IMR-90 (cell line): Measurements from ENCODE around the gene EID3. TPM values are rescaled to one million over a fixed set of nuclear protein-coding genes. Genes with fewer than 3 reads are reported as not detected.

Experiments
- ATAC-seq: fragments of 200-7000 bp; cut with Tn5 transposase; 2 replicates; pipeline ENCODE4 v1.9.1; 2020; ENCODE audit warnings: low read depth, mild to moderate bottlenecking, moderate library complexity
- BruUV-seq: library from RNA; stranded (reverse); fragments of 400-500 nt; replicated peaks from 2 replicates; lab custom pipeline; 2021; lab: Mats Ljungman, UMichigan
- CTCF ChIA-PET: fragments of 300-600 bp; formaldehyde crosslinking; extraction: SDS; loops from one replicate; lab custom pipeline; 2021; ENCODE audit warnings: antibody characterized with exemption; lab: Yijun Ruan, JAX
- POLR2A ChIA-PET: fragments of 300-600 bp; sonication (Branson Sonifier 250); formaldehyde crosslinking; loops from one replicate; lab custom pipeline; 2022; ENCODE audit warnings: antibody characterized with exemption; ENCODE audit not compliant: unreplicated experiment; lab: Charles Lee
- DNase-seq: peaks from one replicate; pipeline ENCODE4 v3.0.0; 2013
- H2AFZ ChIP-seq: replicated peaks from 2 replicates; pipeline ENCODE3; 2013; ENCODE audit warnings: low read length, mild to moderate bottlenecking; ENCODE audit not compliant: poor library complexity
- H2AK5ac ChIP-seq: 2 replicates; pipeline ENCODE4 v1.6.1; 2013; ENCODE audit warnings: low read depth, low read length, inconsistent platforms
- H2AK9ac ChIP-seq: replicated peaks from 2 replicates; pipeline ENCODE3; 2013; ENCODE audit warnings: mild to moderate bottlenecking, low read depth, low read length, moderate library complexity; ENCODE audit not compliant: poor library complexity
- H2BK120ac ChIP-seq: 2 replicates; pipeline ENCODE4 v1.6.1; 2013; ENCODE audit warnings: low read depth, low read length, inconsistent platforms
- H2BK15ac ChIP-seq: 3 replicates; pipeline ENCODE4 v1.6.1; 2013; ENCODE audit warnings: low read depth, low read length, inconsistent platforms
- H2BK20ac ChIP-seq: 2 replicates; pipeline ENCODE4 v1.6.1; 2013; ENCODE audit warnings: low read depth, mild to moderate bottlenecking, inconsistent platforms, low read length, moderate library complexity
- H2BK5ac ChIP-seq: 2 replicates; pipeline ENCODE4 v1.6.1; 2013; ENCODE audit warnings: mild to moderate bottlenecking, low read depth, low read length, inconsistent platforms; ENCODE audit not compliant: poor library complexity, severe bottlenecking
- H3K14ac ChIP-seq: replicated peaks from 2 replicates; pipeline ENCODE4 v1.6.1; 2013; ENCODE audit warnings: low read depth, low read length, inconsistent platforms
- H3K18ac ChIP-seq: 2 replicates; pipeline ENCODE4 v1.6.1; 2013; ENCODE audit warnings: low read depth, low read length, control low read depth
- H3K23ac ChIP-seq: 2 replicates; pipeline ENCODE4 v1.6.1; 2013; ENCODE audit warnings: low read depth, low read length, inconsistent platforms
- H3K27ac ChIP-seq: 2 replicates; pipeline ENCODE4 v1.5.1; 2013; ENCODE audit warnings: mild to moderate bottlenecking, control low read depth, low read length; ENCODE audit not compliant: insufficient read depth
- H3K27me3 ChIP-seq: 2 replicates; pipeline ENCODE4 v1.6.1; 2013; ENCODE audit warnings: low read length; ENCODE audit not compliant: control insufficient read depth, insufficient read depth
- H3K36me3 ChIP-seq: 2 replicates; pipeline ENCODE4 v1.6.1; 2013; ENCODE audit warnings: low read length, mixed read lengths; ENCODE audit not compliant: control insufficient read depth, insufficient read depth
- H3K4ac ChIP-seq: 2 replicates; pipeline ENCODE4 v1.6.1; 2013; ENCODE audit warnings: low read depth, low read length, inconsistent platforms
- H3K4me1 ChIP-seq: 2 replicates; pipeline ENCODE4 v1.6.1; 2013; ENCODE audit warnings: low read length, mixed read lengths; ENCODE audit not compliant: control insufficient read depth, insufficient read depth
- H3K4me2 ChIP-seq: 2 replicates; pipeline ENCODE4 v1.6.1; 2013; ENCODE audit warnings: low read depth, mild to moderate bottlenecking, control low read depth, low read length, moderate library complexity
- H3K4me3 ChIP-seq: 2 replicates; pipeline ENCODE4 v1.5.1; 2013; ENCODE audit warnings: low read depth, mild to moderate bottlenecking, control low read depth, low read length, moderate library complexity; ENCODE audit not compliant: insufficient read depth
- H3K56ac ChIP-seq: 2 replicates; pipeline ENCODE4 v1.6.1; 2013; ENCODE audit warnings: low read length, inconsistent platforms; ENCODE audit not compliant: insufficient read depth; ENCODE audit errors: extremely low read depth
- H3K79me1 ChIP-seq, 2 experiments: 2 replicates each; pipeline ENCODE4 v1.6.1; 2013; ENCODE audit warnings: low read length in 2 of 2, inconsistent platforms in 1 of 2, low read depth in 1 of 2
- H3K9ac ChIP-seq: 2 replicates; pipeline ENCODE4 v1.6.1; 2013; ENCODE audit warnings: low read depth, low read length, control low read depth
- H3K9me1 ChIP-seq: 2 replicates; pipeline ENCODE4 v1.6.1; 2013; ENCODE audit warnings: low read length, inconsistent platforms; ENCODE audit not compliant: insufficient read depth
- H3K9me3 ChIP-seq: 2 replicates; pipeline ENCODE4 v1.6.1; 2013; ENCODE audit warnings: low read length; ENCODE audit not compliant: control insufficient read depth, insufficient read depth
- H4K20me1 ChIP-seq: 2 replicates; pipeline ENCODE4 v1.6.1; 2013; ENCODE audit warnings: low read length, inconsistent platforms; ENCODE audit not compliant: insufficient read depth
- H4K5ac ChIP-seq: 2 replicates; pipeline ENCODE4 v1.6.1; 2013; ENCODE audit warnings: mild to moderate bottlenecking, low read depth, low read length, control low read depth
- H4K8ac ChIP-seq, 2 experiments: 2 replicates each; pipeline ENCODE4 v1.6.1; 2013; ENCODE audit warnings: low read depth in 2 of 2, low read length in 2 of 2, control low read depth in 1 of 2, inconsistent platforms in 1 of 2
- H4K91ac ChIP-seq: 2 replicates; pipeline ENCODE4 v1.6.1; 2013; ENCODE audit warnings: low read depth, low read length, inconsistent platforms; ENCODE audit not compliant: insufficient read depth
- POLR2A ChIP-seq: IDR thresholded peaks from 2 replicates; pipeline ENCODE4 v1.6.1; 2012; ENCODE audit warnings: mild to moderate bottlenecking, low read depth, low read length
- RAD21 ChIP-seq: IDR thresholded peaks from 2 replicates; pipeline ENCODE4 v1.6.1; 2012; ENCODE audit warnings: low read length, improper control_type of control experiment
- WGBS, 2 experiments: methylation state at CpG; one replicate each; pipeline versions ENCODE4 v1.1.5 to v1.1.7; 2013; ENCODE audit warnings: missing lambda C conversion rate in 2 of 2; ENCODE audit not compliant: insufficient read length in 1 of 2; ENCODE audit errors: extremely low coverage in 2 of 2; 5-methylcytosine and 5-hydroxymethylcytosine counted together
- dilution Hi-C: fragments of 300-500 bp; cut with HindIII; formaldehyde crosslinking; loops from one replicate; pipeline ENCODE4 v1.14.3; 2018; ENCODE audit warnings: low sequenced_read_pairs; ENCODE audit not compliant: unreplicated experiment
- in situ Hi-C: fragments of 300-500 bp; cut with MboI; formaldehyde crosslinking; loops from 3 replicates; pipeline ENCODE4 v1.14.3; 2019; ENCODE audit warnings: low sequenced_read_pairs, inconsistent platforms, mixed read lengths
- intact Hi-C: fragments of 100-400 bp; cut with micrococcal nuclease; formaldehyde crosslinking; loops from 2 replicates; pipeline ENCODE4 v1.10.0; 2022
- polyA plus RNA-seq, 3 experiments: library from polyadenylated mRNA; depleted of rRNA; stranded (reverse); fragments of >200 nt; gene quantifications; 2 replicates each; pipeline ENCODE4 v1.2.3, GENCODE V29; 2012; ENCODE audit warnings: low replicate concordance in 1 of 3
- total RNA-seq: library from RNA; depleted of rRNA; stranded (reverse); fragments of >200 nt; gene quantifications from 2 replicates; pipeline ENCODE4 v1.2.3, GENCODE V29; 2012

Gene EID3
- total and polyA plus RNA-seq, 2 of the 4 experiments (the other 2 are of a cell fraction): 2.2 to 4.1 TPM

DNA sequence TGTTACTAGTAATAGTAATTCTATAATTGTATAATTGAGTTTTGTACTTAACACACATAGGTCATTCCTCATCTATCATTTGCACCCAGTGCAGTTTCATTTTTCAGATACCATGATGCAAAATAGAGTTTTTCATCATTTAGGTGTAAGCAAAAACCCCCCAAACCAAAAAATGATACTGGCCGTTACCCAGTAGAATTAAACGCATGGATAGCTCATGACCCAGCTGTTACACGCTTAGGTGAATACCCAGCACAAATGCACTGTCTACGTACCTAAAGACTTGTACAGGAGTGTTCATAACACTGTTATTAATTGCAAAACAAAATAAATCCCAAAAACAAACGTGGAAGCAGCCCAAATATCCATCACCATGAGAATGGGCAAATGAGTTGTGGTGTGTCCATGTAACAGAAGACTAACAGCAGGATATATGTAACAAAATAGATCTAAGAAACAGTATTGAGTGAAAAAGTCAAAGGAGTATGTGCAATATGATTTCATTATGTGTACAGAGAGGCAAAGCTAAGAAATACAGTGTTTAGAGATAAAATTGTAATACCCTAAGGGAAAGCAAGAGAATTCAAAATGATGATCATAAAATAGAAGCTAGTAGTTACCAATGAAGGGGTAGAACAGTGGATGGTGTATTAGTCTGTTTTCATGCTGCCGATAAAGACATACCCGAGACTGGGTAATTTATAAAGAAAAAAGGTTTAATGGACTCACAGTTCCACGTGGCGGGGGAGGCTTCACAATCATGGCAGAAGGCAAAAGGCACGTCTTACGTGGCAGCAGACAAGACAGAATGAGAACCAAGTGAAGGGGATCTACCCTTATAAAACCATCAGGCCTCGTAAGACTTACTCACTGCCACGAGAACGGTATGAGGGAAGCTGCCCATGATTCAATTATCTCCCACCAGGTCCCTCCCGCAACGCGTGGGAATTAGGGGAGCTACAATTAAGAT is 49.8 kb downstream of the EID3 start:
- Histone ChIP-seq H2AFZ (no peak overlapping the region), H3K4ac (no peak overlapping the region), H3K27me3 (no peaks in the 10 kb centered on the region), H3K23ac (no peak overlapping the region), H3K36me3 (peaks cover 40% of the 10 kb centered on the region), H4K20me1 (peaks cover 80% of the 10 kb centered on the region), H4K91ac (no peak overlapping the region), H2BK15ac (no peak overlapping the region), H3K4me1 (peaks cover 10% of the 10 kb centered on the region), H3K56ac (no peak overlapping the region), H3K79me1 (peaks cover 27 to 62% of the 10 kb centered on the region in 2 experiments), H2AK9ac (no peak overlapping the region), H3K9me3 (no peaks in the 10 kb centered on the region), H2AK5ac (no peak overlapping the region), H3K27ac (no peak overlapping the region), H3K4me2 (no peak overlapping the region), H2BK120ac (no peak overlapping the region), H3K9ac (no peak overlapping the region), H3K14ac (no peak overlapping the region), H4K5ac (no peak overlapping the region), H3K9me1 (peaks cover 18% of the 10 kb centered on the region), H4K8ac (no peak overlapping the region), H2BK20ac (no peak overlapping the region), H3K18ac (no peak overlapping the region), H2BK5ac (no peak overlapping the region), H3K4me3 (no peak overlapping the region)
- intact Hi-C loops: no loop called here
- POLR2A ChIA-PET: no interaction called here
- DNase-seq (no peak), ATAC-seq (no peak)
- TF ChIP-seq RAD21 (no peak), POLR2A (peak; percentile 47)
- no TSS peak for BruUV-seq
- in situ Hi-C loops: no loop called here
- CTCF ChIA-PET: no interaction called here
- WGBS, 2 experiments: 92% methylated on average over 5 of the region's 17 CpGs; no CpG with 5 or more reads in 1 of the 2 experiments
- dilution Hi-C loops: no loop called here
